NCI-H1105 treated with DMSO at 0.1 percent for 48 hours (cell line): Measurements from ENCODE around the gene SLC22A4.

Experiments
- DNase-seq: peaks from one replicate; lab custom pipeline; 2025; lab: John Stamatoyannopoulos, UW

Gene SLC22A4

GRCh38 chr5:132293992-132294727 is at the start of gene SLC22A4:
TSS of gene SLC22A4 (plus strand) at chr5:132294394. CDS start at chr5:132294617, 223 bp downstream.
- DNase-seq, result peak; percentile 70

- no peak for DNase-seq
Observed at GRCh38 chr5:132245593-132245992, 48.6 kb upstream of the SLC22A4 start.

DNA sequence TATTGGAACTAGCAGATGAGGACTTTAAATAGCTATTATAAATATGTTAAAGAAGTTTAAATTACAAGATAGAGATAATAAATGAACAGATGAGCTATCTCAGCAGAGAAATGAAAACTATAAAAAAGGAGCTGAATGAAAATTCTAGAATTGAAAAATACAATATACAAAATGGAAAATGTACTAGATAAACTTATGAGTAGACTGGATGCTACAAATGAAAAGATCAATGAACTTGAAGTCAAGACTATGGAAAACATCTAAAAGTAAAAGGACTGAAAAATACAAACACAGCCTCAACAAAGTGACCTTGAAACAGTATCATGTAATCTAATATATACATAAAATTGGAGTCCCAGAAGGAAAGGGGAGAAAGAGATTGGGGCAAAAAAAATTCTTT is 47.4 kb upstream of the SLC22A4 start:
- no peak for DNase-seq

DNA sequence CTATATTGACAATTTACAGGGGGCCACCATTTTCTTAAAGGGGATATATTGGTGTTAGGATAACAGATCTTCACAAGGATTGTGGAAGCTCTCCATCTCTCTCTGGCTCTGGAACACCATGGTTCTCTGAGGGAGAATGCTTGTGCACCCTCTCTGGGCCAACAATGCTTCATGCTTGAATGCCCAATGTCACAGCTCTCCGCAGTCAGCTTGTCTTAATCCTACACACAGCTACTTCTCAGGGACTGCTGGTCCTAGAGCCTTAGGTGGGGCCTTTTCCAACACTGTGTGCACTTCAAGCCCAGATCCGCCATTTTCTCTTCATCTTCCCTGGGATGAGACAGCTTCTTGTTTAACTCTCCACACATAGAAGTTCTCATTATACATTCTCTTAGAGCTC is 43.6 kb upstream of the SLC22A4 start:
- no peak for DNase-seq

- DNase-seq, result no peak
Observed at GRCh38 chr5:132251220-132251725, 42.9 kb upstream of the SLC22A4 start.

GRCh38 chr5:132253008-132253441 is 41.2 kb upstream of the SLC22A4 start:
- DNase-seq, result no peak

GRCh38 chr5:132253452-132254320 is 40.5 kb upstream of the SLC22A4 start:
- DNase-seq, result no peak

- no peak for DNase-seq
Observed at GRCh38 chr5:132254321-132254977, 39.7 kb upstream of the SLC22A4 start.

- DNase-seq, result no peak
Observed at GRCh38 chr5:132256086-132256782, 38.0 kb upstream of the SLC22A4 start.

GRCh38 chr5:132256783-132257130 is 37.4 kb upstream of the SLC22A4 start:
- DNase-seq, result no peak

DNA sequence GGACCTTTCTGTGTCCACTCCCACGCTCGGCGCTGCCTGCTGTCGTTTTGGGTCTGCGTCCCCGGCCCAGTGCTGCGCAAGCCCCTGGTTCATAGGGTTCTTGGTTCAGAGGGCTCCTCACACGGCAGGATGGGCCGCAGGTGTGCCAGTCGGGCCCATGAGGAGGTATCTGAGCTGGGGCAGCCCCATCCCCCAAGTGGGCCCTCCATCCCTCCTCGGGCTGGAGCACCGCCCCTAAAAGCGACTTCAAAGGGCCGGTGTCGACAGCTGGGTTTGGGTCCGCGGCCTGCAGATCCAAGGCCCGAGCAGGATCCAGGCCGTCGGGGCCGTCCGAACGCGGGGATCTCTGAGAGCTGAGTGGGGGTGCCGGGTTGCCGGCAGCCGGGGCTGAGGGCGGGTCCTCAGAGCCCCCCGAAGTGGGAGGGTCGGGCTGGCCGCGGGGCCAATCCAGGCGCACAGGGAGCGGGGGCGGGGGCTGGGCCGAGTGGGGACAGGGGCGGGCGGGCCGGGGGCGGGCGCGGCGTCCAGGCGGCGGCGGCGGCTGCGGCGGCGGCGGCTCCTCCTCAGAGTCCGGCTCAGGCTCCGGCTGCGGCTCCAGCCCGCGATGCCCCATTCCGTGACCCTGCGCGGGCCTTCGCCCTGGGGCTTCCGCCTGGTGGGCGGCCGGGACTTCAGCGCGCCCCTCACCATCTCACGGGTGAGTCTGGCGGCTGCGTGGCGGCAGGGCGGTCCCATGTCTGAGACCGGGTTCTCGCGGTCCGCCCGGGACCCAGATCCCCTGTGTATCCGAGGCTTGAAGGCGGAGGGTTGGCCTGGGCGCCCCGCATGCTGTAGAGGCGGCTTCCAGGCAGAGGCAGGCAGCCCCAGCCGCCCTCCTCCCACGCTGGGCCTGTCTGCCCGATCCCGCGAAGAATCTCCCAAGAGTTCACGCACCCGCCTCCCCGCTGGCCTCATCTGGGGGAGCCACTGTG is 36.8 kb upstream of the SLC22A4 start, which contains the start of gene PDLIM4:
TSS of gene PDLIM4 (plus strand) at position 566 of the 971 bp plus-strand sequence. CDS start at position 605, 39 bp downstream.
- no peak for DNase-seq

GRCh38 chr5:132258102-132259068 is 35.8 kb upstream of the SLC22A4 start:
- DNase-seq, result no peak

DNA sequence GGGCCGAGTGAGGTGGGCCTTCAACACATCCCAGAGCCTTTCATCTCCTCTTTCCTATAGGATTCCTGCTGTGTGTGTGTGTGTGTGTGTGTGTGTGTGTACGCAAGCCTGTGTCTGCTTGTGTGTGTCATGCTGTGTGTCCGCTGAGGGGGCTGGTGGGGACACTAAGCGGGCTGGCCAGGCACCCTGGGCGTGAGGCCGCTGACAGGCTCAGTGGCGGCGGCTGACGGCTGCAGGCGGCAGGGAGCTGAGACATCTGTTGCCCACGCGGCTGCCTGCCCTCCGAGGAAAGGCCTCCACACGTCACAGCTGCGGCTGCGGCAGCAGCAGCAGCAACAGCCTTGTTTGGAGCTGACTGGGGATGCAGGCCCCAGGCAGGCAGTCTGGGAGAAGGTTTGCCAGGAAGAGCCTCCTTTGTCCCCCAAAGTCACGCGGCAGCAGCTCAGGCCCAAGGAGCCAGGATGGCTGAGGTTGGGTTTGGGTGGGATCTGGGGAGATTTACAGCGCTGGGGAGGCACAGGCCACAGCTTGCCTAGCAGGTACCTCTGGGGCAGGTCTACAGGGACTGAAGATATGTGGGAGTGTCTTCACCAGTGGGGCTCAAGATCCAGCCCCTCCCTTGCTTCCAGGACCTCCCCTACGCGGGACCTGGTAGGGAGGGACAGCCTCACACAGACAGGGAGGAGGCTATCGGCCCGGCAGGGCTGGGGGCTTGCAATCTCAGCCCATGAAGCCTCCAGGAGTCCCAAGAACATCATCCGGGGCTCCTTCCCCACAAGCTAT is 34.9 kb upstream of the SLC22A4 start:
- DNase-seq, result no peak

DNA sequence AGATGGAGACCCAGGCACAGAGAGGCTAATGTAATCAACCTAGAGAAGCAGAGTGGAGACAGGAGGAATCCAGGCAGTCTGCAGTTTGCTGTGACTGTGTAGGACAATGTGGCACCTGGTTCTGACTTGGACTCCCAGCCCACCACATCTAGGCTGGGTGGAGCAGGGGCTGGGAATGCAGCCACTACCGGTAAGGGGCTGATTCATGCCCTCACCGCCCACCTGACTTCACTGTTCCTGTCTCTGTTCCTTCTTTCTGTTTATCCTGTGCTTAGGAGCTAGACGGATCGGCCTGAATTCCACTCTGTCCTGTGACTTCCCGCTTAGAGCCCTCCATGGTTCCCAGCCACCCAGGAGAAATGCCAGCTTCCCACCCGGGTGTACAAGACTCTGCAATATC is 34.1 kb upstream of the SLC22A4 start:
- DNase-seq, result no peak

GRCh38 chr5:132260714-132261551 is 33.3 kb upstream of the SLC22A4 start:
- no peak for DNase-seq

GRCh38 chr5:132261881-132262845 is 32.0 kb upstream of the SLC22A4 start:
- DNase-seq, result no peak
